ENCODE measurements around the gene ALOX15B. TPM values are rescaled to one million over a fixed set of nuclear protein-coding genes. Genes with fewer than 3 reads are reported as not detected.

ALOX15B gene
- total RNA-seq, result under 0.01 TPM in 1 of 2 replicates, not detected in the other

DNA sequence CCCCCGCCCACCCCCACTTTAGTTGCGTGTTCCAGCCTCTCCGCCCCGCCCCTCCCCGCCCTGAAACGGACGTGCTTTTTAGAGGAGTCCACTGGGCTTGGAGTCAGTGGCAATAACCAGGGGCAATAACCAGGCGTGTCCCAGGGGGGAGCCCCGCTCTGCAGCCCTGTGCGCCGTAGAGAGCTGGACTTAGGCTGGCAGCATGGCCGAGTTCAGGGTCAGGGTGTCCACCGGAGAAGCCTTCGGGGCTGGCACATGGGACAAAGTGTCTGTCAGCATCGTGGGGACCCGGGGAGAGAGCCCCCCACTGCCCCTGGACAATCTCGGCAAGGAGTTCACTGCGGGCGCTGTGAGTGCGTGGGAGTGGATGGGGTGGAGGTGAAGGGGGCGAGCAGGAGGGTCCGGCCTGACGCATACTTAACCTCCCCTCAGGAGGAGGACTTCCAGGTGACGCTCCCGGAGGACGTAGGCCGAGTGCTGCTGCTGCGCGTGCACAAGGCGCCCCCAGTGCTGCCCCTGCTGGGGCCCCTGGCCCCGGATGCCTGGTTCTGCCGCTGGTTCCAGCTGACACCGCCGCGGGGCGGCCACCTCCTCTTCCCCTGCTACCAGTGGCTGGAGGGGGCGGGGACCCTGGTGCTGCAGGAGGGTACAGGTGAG is at the start of gene ALOX15B:
TSS of gene ALOX15B (plus strand) at position 106 of the 657 bp plus-strand sequence. CDS start at position 203, 97 bp downstream.

GRCh38 chr17:8001976-8002720 is 36.7 kb upstream of the ALOX15B start, which contains the start of gene GUCY2D:
Gene GUCY2D, plus strand, starts transcription at chr17:8002615. Its CDS starts 433 bp downstream, at chr17:8003048.

GRCh38 chr17:8087075-8087951 is 48.5 kb downstream of the ALOX15B start, which contains the start of gene ALOX12B:
Gene ALOX12B, minus strand, starts transcription at chr17:8087716. Its CDS starts 274 bp downstream, at chr17:8087442.

Small RNA genes within 50 kb of the gene (small RNA-seq; reads per million reads assigned to genes)
- gene MIR4314 (ENCODE audit: low replicate concordance), result not detected

Other genes starting within 250 kb of the ALOX15B start
- gene KDM6B, start 204.8 kb upstream of the ALOX15B start, total RNA-seq, result 7.2 and 8.0 TPM in 2 replicates
- 1.4 and 10.7 TPM in 2 replicates for gene TMEM88, start 184.0 kb upstream of the ALOX15B start, total RNA-seq
- 37.7 and 40.0 TPM in 2 replicates for gene NAA38, start 181.5 kb upstream of the ALOX15B start, total RNA-seq
- 6.1 and 8.0 TPM in 2 replicates for gene CYB5D1, start 181.1 kb upstream of the ALOX15B start, total RNA-seq
- 56.3 and 73.5 TPM in 2 replicates for gene CHD3, start 150.3 kb upstream of the ALOX15B start, total RNA-seq
- 1.1 and 6.2 TPM in 2 replicates for gene RNF227, start 122.8 kb upstream of the ALOX15B start, total RNA-seq
- 1.9 TPM in 1 of 2 replicates, not detected in the other for gene KCNAB3, start 109.2 kb upstream of the ALOX15B start, total RNA-seq
- 47.0 and 68.7 TPM in 2 replicates for gene TRAPPC1, start 107.1 kb upstream of the ALOX15B start, total RNA-seq
- 19.3 and 37.2 TPM in 2 replicates for gene CNTROB, start 106.9 kb upstream of the ALOX15B start, total RNA-seq
- gene GUCY2D, start 36.4 kb upstream of the ALOX15B start, total RNA-seq, result not detected in 2 replicates
- not detected in 2 replicates for gene ALOX12B, start 48.7 kb downstream of the ALOX15B start, total RNA-seq
- under 0.01 TPM in 1 of 2 replicates, not detected in the other for gene ALOXE3, start 79.5 kb downstream of the ALOX15B start, total RNA-seq
- under 0.01 TPM in 1 of 2 replicates, not detected in the other for gene HES7, start 85.0 kb downstream of the ALOX15B start, total RNA-seq
- gene PER1, start 113.3 kb downstream of the ALOX15B start, total RNA-seq, result 6.2 and 14.2 TPM in 2 replicates
- 5.0 TPM in 2 replicates for gene VAMP2, start 123.9 kb downstream of the ALOX15B start, total RNA-seq
- gene TMEM107, start 137.3 kb downstream of the ALOX15B start, total RNA-seq, result 7.7 and 23.8 TPM in 2 replicates
- gene BORCS6, start 151.1 kb downstream of the ALOX15B start, total RNA-seq, result 7.6 and 11.6 TPM in 2 replicates
- gene AURKB, start 171.5 kb downstream of the ALOX15B start, total RNA-seq, result 2.6 and 67.6 TPM in 2 replicates
- gene CTC1, start 209.0 kb downstream of the ALOX15B start, total RNA-seq, result 6.3 and 9.4 TPM in 2 replicates
- 16.4 and 74.0 TPM in 2 replicates for gene PFAS, start 210.2 kb downstream of the ALOX15B start, total RNA-seq
- 7.4 and 16.9 TPM in 2 replicates for gene RANGRF, start 249.6 kb downstream of the ALOX15B start, total RNA-seq

Measured in placental pericyte (primary cell).